HepG2 (cell line): ENCODE measurements around the gene TUBA4B. TPM values are rescaled to one million over a fixed set of nuclear protein-coding genes. Genes with fewer than 3 reads are reported as not detected.

ENCODE experiments used
- DMAP1 ChIP-seq: IDR thresholded peaks from 2 replicates; pipeline ENCODE4 v1.6.1; 2016
- FOXA1 ChIP-seq, 2 experiments: fragments of 450-650 bp in 1 of 2; sonication (generic) in 1 of 2; formaldehyde crosslinking in 1 of 2; IDR thresholded peaks; 2 replicates each; pipeline versions ENCODE4 v1.4.0 to v1.6.1; 2016 to 2020; ENCODE audit warnings: missing genetic modification reagents in 1 of 2
- GABPA ChIP-seq, 2 experiments: IDR thresholded peaks; 2 replicates each; pipeline ENCODE4 v1.6.1; 2011 to 2016; ENCODE audit warnings: low read depth in 2 of 2, low read length in 1 of 2, missing biosample characterization in 1 of 2, missing genetic modification characterization in 1 of 2
- MAFK ChIP-seq, 2 experiments: IDR thresholded peaks in 1 of 2; conservative IDR thresholded peaks in 1 of 2; 2 replicates each; pipeline ENCODE4 v1.6.1; 2011; ENCODE audit warnings: improper control_type of control experiment in 2 of 2, low read length in 2 of 2
- MED8 ChIP-seq: sonication (generic); formaldehyde crosslinking; IDR thresholded peaks from 2 replicates; pipeline ENCODE4 v1.8.1; 2023; ENCODE audit warnings: mild to moderate bottlenecking, missing genetic modification reagents; ENCODE audit not compliant: insufficient replicate concordance
- MNT ChIP-seq: fragments of 450-650 bp; IDR thresholded peaks from 2 replicates; pipeline ENCODE4 v1.6.1; 2016
- NCOA2 ChIP-seq: sonication (generic); formaldehyde crosslinking; IDR thresholded peaks from 2 replicates; pipeline ENCODE4 v1.8.0; 2022; ENCODE audit warnings: inconsistent platforms
- NFYB ChIP-seq: sonication (generic); formaldehyde crosslinking; IDR thresholded peaks from 2 replicates; pipeline ENCODE4 v1.4.0; 2020; ENCODE audit warnings: missing genetic modification reagents
- PHF21A ChIP-seq: sonication (generic); formaldehyde crosslinking; IDR thresholded peaks from 2 replicates; pipeline ENCODE4 v1.5.0; 2020; ENCODE audit warnings: mild to moderate bottlenecking, missing genetic modification reagents
- POLR2AphosphoS2 ChIP-seq: IDR thresholded peaks from 2 replicates; pipeline ENCODE4 v1.6.1; 2011; ENCODE audit warnings: low read depth, low read length, improper control_type of control experiment
- SAFB2 ChIP-seq: sonication (generic); formaldehyde crosslinking; IDR thresholded peaks from 2 replicates; pipeline ENCODE4 v1.5.1; 2020; ENCODE audit warnings: missing genetic modification reagents, low read depth, mild to moderate bottlenecking, borderline replicate concordance
- SETDB1 ChIP-seq: sonication (generic); formaldehyde crosslinking; IDR thresholded peaks from 2 replicates; pipeline ENCODE4 v1.5.1; 2020; ENCODE audit warnings: missing genetic modification reagents, mild to moderate bottlenecking, borderline replicate concordance
- SMAD1 ChIP-seq: sonication (generic); formaldehyde crosslinking; IDR thresholded peaks from 2 replicates; pipeline ENCODE4 v1.4.0; 2020; ENCODE audit warnings: missing genetic modification reagents, low read depth, mild to moderate bottlenecking, borderline replicate concordance
- SMARCE1 ChIP-seq: fragments of 450-650 bp; IDR thresholded peaks from 2 replicates; pipeline ENCODE4 v1.6.1; 2017; ENCODE audit warnings: borderline replicate concordance
- SMYD3 ChIP-seq: sonication (generic); formaldehyde crosslinking; IDR thresholded peaks from 2 replicates; pipeline ENCODE4 v1.8.1; 2023; ENCODE audit warnings: mild to moderate bottlenecking, missing genetic modification reagents
- ZBTB3 ChIP-seq: sonication (generic); formaldehyde crosslinking; IDR thresholded peaks from 2 replicates; pipeline ENCODE4 v1.4.0; 2020; ENCODE audit warnings: low read depth, mild to moderate bottlenecking, moderate library complexity, missing genetic modification reagents, borderline replicate concordance
- ZC3H13 ChIP-seq: sonication (generic); formaldehyde crosslinking; IDR thresholded peaks from 2 replicates; pipeline ENCODE4 v1.8.1; 2023; ENCODE audit warnings: mild to moderate bottlenecking, missing genetic modification reagents, moderate library complexity
- ZKSCAN8 ChIP-seq: IDR thresholded peaks from 2 replicates; pipeline ENCODE4 v1.6.1; 2016; ENCODE audit warnings: borderline replicate concordance, missing genetic modification reagents, missing compliant biosample characterization
- ZNF225 ChIP-seq: sonication (generic); formaldehyde crosslinking; IDR thresholded peaks from 2 replicates; pipeline ENCODE4 v1.4.0; 2020; ENCODE audit warnings: mild to moderate bottlenecking, missing genetic modification reagents
- ZNF614 ChIP-seq: IDR thresholded peaks from 2 replicates; pipeline ENCODE4 v1.6.1; 2018; ENCODE audit warnings: missing biosample characterization, missing genetic modification reagents, inconsistent platforms, borderline replicate concordance
- ZNF619 ChIP-seq: sonication (generic); formaldehyde crosslinking; IDR thresholded peaks from 2 replicates; pipeline ENCODE4 v1.4.0; 2020; ENCODE audit warnings: mild to moderate bottlenecking, missing genetic modification reagents
- ZNF720 ChIP-seq: sonication (generic); formaldehyde crosslinking; IDR thresholded peaks from 2 replicates; pipeline ENCODE4 v1.4.0; 2020; ENCODE audit warnings: missing genetic modification reagents
- ZNF761 ChIP-seq: sonication (generic); formaldehyde crosslinking; conservative IDR thresholded peaks from 2 replicates; pipeline ENCODE4 v1.4.0; 2020; ENCODE audit warnings: mild to moderate bottlenecking, missing genetic modification reagents
- ZNF768 ChIP-seq: sonication (generic); formaldehyde crosslinking; IDR thresholded peaks from 2 replicates; pipeline ENCODE4 v1.4.0; 2020; ENCODE audit warnings: missing genetic modification reagents
- ZSCAN12 ChIP-seq: sonication (generic); formaldehyde crosslinking; IDR thresholded peaks from 2 replicates; pipeline ENCODE4 v1.9.0; 2021; ENCODE audit warnings: mild to moderate bottlenecking, missing genetic modification reagents
- polyA plus RNA-seq, 8 experiments: library from polyadenylated mRNA; depleted of rRNA in 3 of 8; stranded (reverse) in 7 of 8; unstranded in 1 of 8; fragments of >200 nt; fragmentation: Illumina TruSeq in 4 of 8; extraction: Trizol in 4 of 8; gene quantifications; 2 replicates each; pipeline versions ENCODE4 v1.2.1 to v1.2.3, GENCODE V29; 2011 to 2016; ENCODE audit warnings: low read depth in 4 of 8, missing spikeins in 1 of 8, mixed read lengths in 1 of 8; ENCODE audit not compliant: insufficient read depth in 1 of 8
- total RNA-seq, 5 experiments: library from RNA; depleted of rRNA; stranded (reverse); fragments of >200 nt; fragmentation: Illumina TruSeq; extraction: Trizol; gene quantifications; 2 replicates each; pipeline ENCODE4 v1.2.3, GENCODE V29; 2016; ENCODE audit warnings: low read depth in 1 of 5
- TF ChIP-seq, protein P1 (sequence below): sonication (generic); formaldehyde crosslinking; conservative IDR thresholded peaks from 2 replicates; pipeline ENCODE4 v1.4.0; 2020; ENCODE audit warnings: mild to moderate bottlenecking, missing genetic modification reagents, moderate library complexity

Gene TUBA4B
- total and polyA plus RNA-seq, 2 of the 13 experiments (the other 11 are each of a cell fraction or from before 2014, with no cell fraction given): 0.18 to 0.22 TPM

- TF ChIP-seq ZNF768 (CRISPR knock-in tag) (peak; percentile 53; the same call in 1 of the 2 replicates), ZSCAN12 (CRISPR knock-in tag) (no peak), DMAP1 (CRISPR knock-in tag) (peak; percentile 3; the same call in 1 of the 2 replicates), POLR2AphosphoS2 (no peak), PHF21A (CRISPR knock-in tag) (no peak), ZBTB3 (0 out of 2 replicates have a peak, but pooled peaks have one; percentile 20), GABPA (IDR thresholded peaks at IDR 0.05; ENCODE audit: low read depth, low read length) (no peak), GABPA (CRISPR knock-in tag; IDR thresholded peaks at IDR 0.05; ENCODE audit: low read depth) (no peak; the same call in 1 of the 2 replicates), SMYD3 (CRISPR knock-in tag) (no peak), FOXA1 (IDR thresholded peaks at IDR 0.05) (no peak), FOXA1 (CRISPR knock-in tag; IDR thresholded peaks at IDR 0.05) (peak; percentile 75), SMARCE1 (no peak), MAFK (conservative IDR thresholded peaks at IDR 0.05 in 1 of 2, IDR thresholded peaks at IDR 0.05 in 1 of 2; ENCODE audit: low read length in 2 of 2) (no peak), NCOA2 (CRISPR knock-in tag) (no peak), ZNF761 (CRISPR knock-in tag) (no peak; the same call in 1 of the 2 replicates), ZNF225 (CRISPR knock-in tag) (peak; percentile 53; the same call in 1 of the 2 replicates), SETDB1 (CRISPR knock-in tag) (no peak), SAFB2 (CRISPR knock-in tag) (no peak), ZNF614 (CRISPR knock-in tag) (0 out of 2 replicates have a peak, but pooled peaks have one; percentile 4), ZKSCAN8 (CRISPR knock-in tag) (no peak), SMAD1 (no peak), MED8 (no peak), ZNF720 (CRISPR knock-in tag) (no peak), ZNF619 (CRISPR knock-in tag) (peak; percentile 55), MNT (no peak), ZC3H13 (CRISPR knock-in tag) (no peak; the same call in none of the 2 replicates), NFYB (CRISPR knock-in tag) (no peak)
- TF ChIP-seq, protein P1, sequence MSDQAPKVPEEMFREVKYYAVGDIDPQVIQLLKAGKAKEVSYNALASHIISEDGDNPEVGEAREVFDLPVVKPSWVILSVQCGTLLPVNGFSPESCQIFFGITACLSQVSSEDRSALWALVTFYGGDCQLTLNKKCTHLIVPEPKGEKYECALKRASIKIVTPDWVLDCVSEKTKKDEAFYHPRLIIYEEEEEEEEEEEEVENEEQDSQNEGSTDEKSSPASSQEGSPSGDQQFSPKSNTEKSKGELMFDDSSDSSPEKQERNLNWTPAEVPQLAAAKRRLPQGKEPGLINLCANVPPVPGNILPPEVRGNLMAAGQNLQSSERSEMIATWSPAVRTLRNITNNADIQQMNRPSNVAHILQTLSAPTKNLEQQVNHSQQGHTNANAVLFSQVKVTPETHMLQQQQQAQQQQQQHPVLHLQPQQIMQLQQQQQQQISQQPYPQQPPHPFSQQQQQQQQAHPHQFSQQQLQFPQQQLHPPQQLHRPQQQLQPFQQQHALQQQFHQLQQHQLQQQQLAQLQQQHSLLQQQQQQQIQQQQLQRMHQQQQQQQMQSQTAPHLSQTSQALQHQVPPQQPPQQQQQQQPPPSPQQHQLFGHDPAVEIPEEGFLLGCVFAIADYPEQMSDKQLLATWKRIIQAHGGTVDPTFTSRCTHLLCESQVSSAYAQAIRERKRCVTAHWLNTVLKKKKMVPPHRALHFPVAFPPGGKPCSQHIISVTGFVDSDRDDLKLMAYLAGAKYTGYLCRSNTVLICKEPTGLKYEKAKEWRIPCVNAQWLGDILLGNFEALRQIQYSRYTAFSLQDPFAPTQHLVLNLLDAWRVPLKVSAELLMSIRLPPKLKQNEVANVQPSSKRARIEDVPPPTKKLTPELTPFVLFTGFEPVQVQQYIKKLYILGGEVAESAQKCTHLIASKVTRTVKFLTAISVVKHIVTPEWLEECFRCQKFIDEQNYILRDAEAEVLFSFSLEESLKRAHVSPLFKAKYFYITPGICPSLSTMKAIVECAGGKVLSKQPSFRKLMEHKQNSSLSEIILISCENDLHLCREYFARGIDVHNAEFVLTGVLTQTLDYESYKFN (CRISPR knock-in tag): no peak
These were observed 45.7 kb upstream of the TUBA4B start (continued) for GRCh38 chr2:219207134-219207883.
